Measurements from ENCODE around the gene OVCA2.
A peak's percentile ranks its signal among the peaks of the same experiment; 100 is the strongest.

OVCA2 gene

DNA sequence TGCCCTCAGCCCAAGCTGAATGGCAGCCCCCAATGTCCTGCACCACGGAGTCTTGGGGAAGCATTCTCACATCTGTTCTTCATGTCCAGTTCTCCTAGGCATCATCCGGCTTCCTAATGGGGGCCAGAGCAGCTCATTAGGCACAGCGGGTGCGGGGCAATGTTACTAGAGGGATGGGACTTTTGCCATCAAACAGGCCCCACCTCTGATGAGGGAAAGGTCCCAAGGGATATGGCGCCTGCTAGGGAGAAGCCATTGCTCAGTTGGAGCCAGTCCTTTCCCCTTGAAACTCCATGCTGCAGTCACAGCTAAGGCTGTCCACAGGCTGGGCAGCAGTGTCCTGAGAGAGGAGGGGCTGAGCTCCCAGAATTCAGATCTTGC, 13.6 kb upstream of the OVCA2 start:
- H3K4me2 ChIP-seq (ENCODE audit: low read length), result no peak overlapping the region
- no peaks in the 10 kb centered on the region for H3K36me3 ChIP-seq (ENCODE audit: insufficient read depth, low read length)
- no peaks in the 10 kb centered on the region for H3K9me3 ChIP-seq (replicated peaks; ENCODE audit: low read length)
- peaks cover 27% of the 10 kb centered on the region for H3K27me3 ChIP-seq (ENCODE audit: control insufficient read depth, insufficient read depth, low read length)
- no peak overlapping the region for H3K9ac ChIP-seq (ENCODE audit: low read depth, low read length)
- H3K4me3 ChIP-seq (ENCODE audit: low read length), result no peak overlapping the region
- H3K4me1 ChIP-seq (ENCODE audit: control insufficient read depth, insufficient read depth, low read length), result peaks cover 32% of the 10 kb centered on the region

DNA sequence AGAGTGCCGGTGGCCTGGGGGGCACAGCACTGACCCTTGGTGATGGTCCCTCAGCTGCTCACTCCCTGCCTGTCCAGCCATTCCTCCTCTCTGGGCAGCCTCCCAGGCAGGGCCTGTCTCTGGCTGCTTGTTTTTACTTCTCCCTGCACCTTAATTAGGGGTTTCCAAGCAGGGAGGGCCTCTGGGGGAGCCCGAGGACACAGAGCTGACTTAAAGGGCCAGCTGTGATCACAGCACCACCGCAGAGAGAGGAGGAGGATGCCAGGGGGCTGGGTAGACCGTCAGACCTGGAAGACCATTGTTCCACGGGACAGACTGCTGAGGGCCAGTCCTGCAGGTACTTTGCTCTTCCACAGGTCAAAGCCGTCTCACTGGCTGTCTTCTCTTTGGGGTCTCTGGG, 13.1 kb upstream of the OVCA2 start:
- Histone ChIP-seq H3K36me3 (ENCODE audit: insufficient read depth, low read length) (no peaks in the 10 kb centered on the region), H3K27me3 (ENCODE audit: control insufficient read depth, insufficient read depth, low read length) (peaks cover 23% of the 10 kb centered on the region), H3K4me2 (ENCODE audit: low read length) (no peak overlapping the region), H3K4me1 (ENCODE audit: control insufficient read depth, insufficient read depth, low read length) (peaks cover 37% of the 10 kb centered on the region), H3K9me3 (replicated peaks; ENCODE audit: low read length) (no peaks in the 10 kb centered on the region), H3K4me3 (ENCODE audit: low read length) (no peak overlapping the region), H3K9ac (ENCODE audit: low read depth, low read length) (no peak overlapping the region)

DNA sequence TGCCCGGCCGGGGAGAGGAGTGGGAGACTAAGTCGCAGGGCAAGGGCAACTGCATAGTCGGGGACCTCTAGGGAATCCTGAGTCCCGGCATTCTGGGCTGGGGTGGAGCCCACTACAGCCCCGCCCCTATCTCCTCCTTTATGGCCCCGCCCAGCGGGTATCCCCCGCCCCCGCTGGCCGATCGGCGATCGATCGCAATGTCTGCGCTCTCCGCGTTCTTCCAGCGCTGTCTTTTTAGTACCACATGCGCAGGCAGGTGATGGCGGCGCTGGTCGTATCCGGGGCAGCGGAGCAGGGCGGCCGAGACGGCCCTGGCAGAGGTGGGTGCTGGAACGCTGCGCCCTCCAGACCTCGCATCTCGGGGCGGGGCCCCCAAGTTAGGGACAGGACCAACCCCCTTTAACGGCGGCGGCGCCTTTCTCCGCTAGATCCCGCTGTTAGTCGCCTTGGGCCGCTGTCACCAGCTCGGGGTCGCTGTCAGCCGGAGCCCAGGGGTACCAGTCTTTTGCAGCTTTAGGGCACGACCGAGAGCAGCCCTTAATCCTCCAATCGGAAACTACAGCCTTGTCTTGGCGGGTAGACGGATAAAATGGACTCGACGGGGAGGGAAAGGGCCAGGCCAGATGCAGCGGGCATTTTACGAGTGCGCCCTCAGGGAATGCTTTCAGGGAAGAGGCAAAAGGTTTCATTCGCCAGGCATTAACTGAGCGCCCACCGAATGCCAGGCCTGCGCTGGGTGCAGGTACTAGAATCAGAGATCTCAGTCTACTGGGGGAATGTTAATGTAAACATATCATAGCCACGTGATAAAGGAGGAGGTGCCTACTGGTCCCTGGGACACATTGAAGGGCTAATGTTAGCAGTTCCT, 11.7 kb upstream of the OVCA2 start, which contains the start of gene DPH1:
Gene DPH1 (plus strand): TSS at position 243 of the 868 bp plus-strand sequence. CDS start 17 bp downstream, at position 260.
- Histone ChIP-seq H3K36me3 (ENCODE audit: insufficient read depth, low read length) (no peaks in the 10 kb centered on the region), H3K27me3 (ENCODE audit: control insufficient read depth, insufficient read depth, low read length) (peaks cover 9% of the 10 kb centered on the region), H3K9ac (ENCODE audit: low read depth, low read length) (peak within 1 kb of the TSS; percentile 87), H3K4me2 (ENCODE audit: low read length) (peak within 1 kb of the TSS; percentile 88), H3K4me1 (ENCODE audit: control insufficient read depth, insufficient read depth, low read length) (peaks cover 34% of the 10 kb centered on the region), H3K4me3 (ENCODE audit: low read length) (peak within 1 kb of the TSS; percentile 90), H3K9me3 (replicated peaks; ENCODE audit: low read length) (no peaks in the 10 kb centered on the region)

DNA sequence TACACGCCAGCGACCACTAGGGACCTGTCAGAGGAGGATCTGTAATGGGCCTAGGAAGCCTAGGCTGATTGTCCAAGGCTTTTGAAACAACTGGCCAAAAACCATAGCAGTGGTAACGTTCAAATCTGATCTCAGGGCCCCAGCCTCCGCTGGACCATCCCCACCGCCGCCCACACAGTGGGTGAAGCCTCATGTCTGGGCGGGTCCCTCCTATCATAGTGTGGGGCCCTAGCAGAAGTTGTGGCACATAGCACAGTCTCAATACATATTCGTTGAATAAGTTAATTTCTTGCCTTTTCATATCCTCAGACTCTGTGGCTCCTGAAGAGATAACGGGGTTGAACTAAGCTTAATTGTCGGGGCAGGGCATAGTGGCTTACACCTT, 11.1 kb upstream of the OVCA2 start:
- H3K36me3 ChIP-seq (ENCODE audit: insufficient read depth, low read length), result peaks cover 4% of the 10 kb centered on the region
- peak overlapping the region; percentile 90 for H3K4me3 ChIP-seq (ENCODE audit: low read length)
- peak overlapping the region; percentile 88 for H3K4me2 ChIP-seq (ENCODE audit: low read length)
- peaks cover 4% of the 10 kb centered on the region for H3K27me3 ChIP-seq (ENCODE audit: control insufficient read depth, insufficient read depth, low read length)
- H3K9me3 ChIP-seq (replicated peaks; ENCODE audit: low read length), result no peaks in the 10 kb centered on the region
- H3K9ac ChIP-seq (ENCODE audit: low read depth, low read length), result peak overlapping the region; percentile 87
- H3K4me1 ChIP-seq (ENCODE audit: control insufficient read depth, insufficient read depth, low read length), result peaks cover 30% of the 10 kb centered on the region

DNA sequence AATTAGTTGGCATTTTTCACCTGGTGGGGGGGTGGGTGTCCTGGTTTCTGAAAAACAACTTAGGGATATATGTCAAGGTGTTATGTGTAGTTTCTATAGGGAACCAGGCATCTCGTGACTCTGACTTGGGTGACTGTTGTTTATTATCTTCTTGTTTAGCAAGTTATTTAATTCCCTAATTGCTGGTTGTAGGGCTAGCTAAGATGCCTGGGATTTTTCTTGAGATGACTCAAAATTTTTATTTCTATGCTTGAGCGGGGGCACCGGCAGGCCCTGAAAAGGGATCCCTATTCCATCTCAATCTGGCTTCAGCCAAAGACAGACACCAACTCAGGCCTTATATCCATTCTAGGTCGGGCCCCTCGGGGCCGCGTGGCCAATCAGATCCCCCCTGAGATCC, 8.7 kb upstream of the OVCA2 start:
- no peaks in the 10 kb centered on the region for H3K27me3 ChIP-seq (ENCODE audit: control insufficient read depth, insufficient read depth, low read length)
- H3K36me3 ChIP-seq (ENCODE audit: insufficient read depth, low read length), result peaks cover 18% of the 10 kb centered on the region
- H3K4me3 ChIP-seq (ENCODE audit: low read length), result no peak overlapping the region
- no peaks in the 10 kb centered on the region for H3K9me3 ChIP-seq (replicated peaks; ENCODE audit: low read length)
- peak overlapping the region; percentile 25 for H3K4me2 ChIP-seq (ENCODE audit: low read length)
- peaks cover 28% of the 10 kb centered on the region for H3K4me1 ChIP-seq (ENCODE audit: control insufficient read depth, insufficient read depth, low read length)
- no peak overlapping the region for H3K9ac ChIP-seq (ENCODE audit: low read depth, low read length)

DNA sequence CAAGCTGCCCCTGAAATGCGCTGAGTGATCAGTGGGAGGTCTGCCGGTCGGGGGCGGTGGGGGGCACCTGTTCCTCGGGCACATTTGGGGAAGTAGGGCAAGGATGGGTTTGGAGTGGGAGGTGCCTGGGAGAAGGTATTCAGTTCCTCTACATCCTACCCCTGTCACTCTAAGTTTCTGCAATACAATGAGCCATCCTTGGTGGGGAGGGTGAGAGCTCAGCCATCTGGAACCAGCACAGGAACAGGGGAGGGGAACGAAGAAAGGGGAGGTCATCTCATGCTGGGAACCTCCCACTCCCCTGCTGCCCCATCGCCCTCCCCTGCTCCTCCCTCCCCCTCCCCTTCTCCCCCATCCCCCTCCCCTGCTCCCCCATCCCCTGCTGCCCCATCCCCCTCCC, 7.7 kb upstream of the OVCA2 start:
- H3K36me3 ChIP-seq (ENCODE audit: insufficient read depth, low read length), result peaks cover 25% of the 10 kb centered on the region
- H3K4me3 ChIP-seq (ENCODE audit: low read length), result no peak overlapping the region
- no peak overlapping the region for H3K9ac ChIP-seq (ENCODE audit: low read depth, low read length)
- no peaks in the 10 kb centered on the region for H3K27me3 ChIP-seq (ENCODE audit: control insufficient read depth, insufficient read depth, low read length)
- H3K4me2 ChIP-seq (ENCODE audit: low read length), result no peak overlapping the region
- H3K9me3 ChIP-seq (replicated peaks; ENCODE audit: low read length), result no peaks in the 10 kb centered on the region
- peaks cover 28% of the 10 kb centered on the region for H3K4me1 ChIP-seq (ENCODE audit: control insufficient read depth, insufficient read depth, low read length)

DNA sequence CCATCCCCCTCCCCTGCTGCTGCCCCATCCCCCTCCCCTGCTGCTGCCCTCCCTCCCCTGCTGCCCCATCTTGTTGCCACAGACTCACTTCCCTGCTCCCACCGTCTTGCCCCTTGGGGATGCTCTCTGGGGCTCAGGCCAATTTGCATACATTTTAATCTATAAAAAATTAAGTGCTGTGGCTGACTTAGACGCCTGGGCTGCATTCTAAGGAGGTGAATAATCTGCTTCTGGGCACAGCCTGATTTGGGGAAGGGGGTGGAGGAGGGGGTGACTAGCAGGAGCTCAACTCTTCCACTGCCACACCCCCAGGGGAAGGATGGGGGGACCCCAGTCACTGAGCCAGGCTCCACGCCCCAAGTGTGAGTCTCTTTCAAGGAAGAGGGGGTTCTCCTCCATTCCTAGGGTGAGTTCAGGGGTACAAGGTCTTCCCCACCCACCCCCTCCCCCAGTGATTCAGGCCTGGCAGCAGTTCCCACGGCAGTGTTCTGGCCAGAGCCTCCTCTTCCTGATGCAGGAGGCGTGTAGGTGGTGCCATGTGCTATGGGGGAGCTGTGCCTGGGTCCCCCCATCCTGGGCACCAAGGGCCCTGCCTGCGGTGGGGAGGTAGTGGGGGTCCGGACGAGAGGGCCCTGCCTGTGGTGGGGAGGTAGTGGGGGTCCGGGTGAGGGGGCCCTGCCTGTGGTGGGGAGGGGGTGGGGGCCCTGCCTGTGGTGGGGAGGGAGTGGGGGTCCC, 6.8 kb upstream of the OVCA2 start:
- H3K27me3 ChIP-seq (ENCODE audit: control insufficient read depth, insufficient read depth, low read length), result no peaks in the 10 kb centered on the region
- H3K4me3 ChIP-seq (ENCODE audit: low read length), result peak overlapping the region; percentile 42
- H3K4me2 ChIP-seq (ENCODE audit: low read length), result peak overlapping the region; percentile 68
- peaks cover 25% of the 10 kb centered on the region for H3K36me3 ChIP-seq (ENCODE audit: insufficient read depth, low read length)
- H3K4me1 ChIP-seq (ENCODE audit: control insufficient read depth, insufficient read depth, low read length), result peaks cover 24% of the 10 kb centered on the region
- no peaks in the 10 kb centered on the region for H3K9me3 ChIP-seq (replicated peaks; ENCODE audit: low read length)
- no peak overlapping the region for H3K9ac ChIP-seq (ENCODE audit: low read depth, low read length)

DNA sequence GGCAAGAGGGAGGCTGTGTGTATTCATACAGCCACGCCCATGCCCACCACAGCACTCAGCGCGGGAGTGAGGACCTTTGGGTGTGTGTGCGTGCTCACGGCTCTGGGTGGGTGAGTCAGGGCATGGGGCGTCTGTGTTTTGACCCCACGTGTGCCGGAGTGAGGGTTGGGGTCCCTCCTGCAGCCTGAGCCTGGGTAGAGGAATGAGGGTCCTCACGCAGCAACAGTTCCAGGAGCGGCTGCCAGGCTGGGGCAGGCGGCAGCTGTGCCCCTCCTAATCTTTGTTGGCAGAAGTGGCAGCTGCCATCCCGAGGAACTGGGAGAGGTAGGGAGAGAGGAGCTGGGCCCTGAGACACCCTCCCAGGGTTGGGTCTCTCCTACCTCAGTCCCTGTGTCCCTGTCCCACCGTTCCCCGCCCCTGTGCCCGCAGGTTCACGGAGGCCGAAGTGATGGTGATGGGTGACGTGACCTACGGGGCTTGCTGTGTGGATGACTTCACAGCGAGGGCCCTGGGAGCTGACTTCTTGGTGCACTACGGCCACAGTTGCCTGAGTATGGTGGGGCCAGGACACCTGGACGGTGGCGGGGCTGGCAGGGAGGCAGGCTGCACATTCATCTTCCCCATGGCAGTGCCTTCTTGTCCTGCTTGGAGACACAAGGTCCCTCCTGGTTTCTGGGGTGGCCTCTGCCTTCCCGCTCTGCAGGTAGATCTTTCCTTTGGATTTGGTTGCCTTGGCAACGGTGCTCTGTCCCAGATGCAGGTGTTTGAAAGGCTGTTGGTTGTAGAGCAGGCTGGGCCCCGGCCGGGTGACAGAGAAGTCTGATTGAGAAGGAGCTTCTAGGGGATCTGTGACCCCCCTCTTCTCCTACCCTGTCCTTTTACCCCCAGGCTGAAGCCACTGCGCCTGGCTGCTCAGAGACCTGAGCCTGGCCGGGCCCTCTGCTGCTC, 6.0 kb upstream of the OVCA2 start:
- no peaks in the 10 kb centered on the region for H3K9me3 ChIP-seq (replicated peaks; ENCODE audit: low read length)
- H3K4me1 ChIP-seq (ENCODE audit: control insufficient read depth, insufficient read depth, low read length), result peaks cover 23% of the 10 kb centered on the region
- no peak overlapping the region for H3K4me2 ChIP-seq (ENCODE audit: low read length)
- H3K27me3 ChIP-seq (ENCODE audit: control insufficient read depth, insufficient read depth, low read length), result no peaks in the 10 kb centered on the region
- peaks cover 28% of the 10 kb centered on the region for H3K36me3 ChIP-seq (ENCODE audit: insufficient read depth, low read length)
- H3K9ac ChIP-seq (ENCODE audit: low read depth, low read length), result no peak overlapping the region
- H3K4me3 ChIP-seq (ENCODE audit: low read length), result no peak overlapping the region

DNA sequence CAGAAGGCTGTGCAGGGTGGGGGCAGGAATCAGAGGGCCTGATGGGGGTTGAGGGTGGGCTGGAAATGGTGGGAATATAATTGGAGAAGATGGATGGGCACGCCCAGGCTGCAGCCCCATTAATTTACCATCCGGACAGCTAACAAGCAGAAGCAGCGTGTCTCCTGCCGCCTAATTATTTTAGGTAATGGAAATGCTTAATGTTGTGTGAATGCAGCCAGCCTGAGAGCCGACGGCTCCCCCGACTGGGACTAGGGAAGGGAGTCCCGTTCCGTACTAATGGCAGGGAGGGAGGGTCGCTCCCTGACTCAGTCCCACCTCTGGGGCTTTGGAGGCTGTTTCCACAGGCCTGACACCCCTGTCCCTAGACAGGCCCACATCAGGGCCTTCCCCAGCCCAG, 4.7 kb upstream of the OVCA2 start:
- Histone ChIP-seq H3K9ac (ENCODE audit: low read depth, low read length) (no peak overlapping the region), H3K4me3 (ENCODE audit: low read length) (no peak overlapping the region), H3K4me2 (ENCODE audit: low read length) (no peak overlapping the region), H3K36me3 (ENCODE audit: insufficient read depth, low read length) (peaks cover 28% of the 10 kb centered on the region), H3K27me3 (ENCODE audit: control insufficient read depth, insufficient read depth, low read length) (no peaks in the 10 kb centered on the region), H3K4me1 (ENCODE audit: control insufficient read depth, insufficient read depth, low read length) (peaks cover 25% of the 10 kb centered on the region), H3K9me3 (replicated peaks; ENCODE audit: low read length) (no peaks in the 10 kb centered on the region)

DNA sequence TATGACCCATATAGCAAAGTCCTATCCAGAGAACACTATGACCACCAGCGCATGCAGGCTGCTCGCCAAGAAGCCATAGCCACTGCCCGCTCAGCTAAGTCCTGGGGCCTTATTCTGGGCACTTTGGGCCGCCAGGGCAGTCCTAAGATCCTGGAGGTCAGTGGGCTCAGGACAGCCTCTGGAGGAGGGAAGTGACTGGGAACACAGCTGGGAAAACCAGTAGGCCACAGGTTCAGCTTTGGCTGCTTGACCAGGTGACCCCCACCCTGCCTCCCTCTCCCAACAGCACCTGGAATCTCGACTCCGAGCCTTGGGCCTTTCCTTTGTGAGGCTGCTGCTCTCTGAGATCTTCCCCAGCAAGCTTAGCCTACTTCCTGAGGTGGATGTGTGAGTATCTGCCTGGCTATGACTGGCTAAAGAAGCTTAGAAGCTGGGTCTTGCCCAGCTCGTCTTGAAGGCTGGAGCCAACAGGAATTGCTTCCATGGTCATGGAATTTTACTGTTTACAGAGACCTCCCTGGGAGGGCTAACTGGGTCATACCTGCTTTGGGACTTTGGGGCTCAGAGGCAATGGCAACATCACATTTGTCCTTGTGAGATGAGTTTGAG, 1.5 kb upstream of the OVCA2 start:
- Histone ChIP-seq H3K9ac (ENCODE audit: low read depth, low read length) (no peak overlapping the region), H3K27me3 (ENCODE audit: control insufficient read depth, insufficient read depth, low read length) (no peaks in the 10 kb centered on the region), H3K4me1 (ENCODE audit: control insufficient read depth, insufficient read depth, low read length) (peaks cover 26% of the 10 kb centered on the region), H3K4me2 (ENCODE audit: low read length) (no peak overlapping the region), H3K4me3 (ENCODE audit: low read length) (no peak overlapping the region), H3K36me3 (ENCODE audit: insufficient read depth, low read length) (peaks cover 48% of the 10 kb centered on the region), H3K9me3 (replicated peaks; ENCODE audit: low read length) (no peaks in the 10 kb centered on the region)
